HepG2 (cell line): ENCODE measurements around the gene ALDH9A1. TPM values are rescaled to one million over a fixed set of nuclear protein-coding genes. Genes with fewer than 3 reads are reported as not detected.

Experiments
- ARNT2 ChIP-seq: sonication (generic); formaldehyde crosslinking; IDR thresholded peaks from 2 replicates; pipeline ENCODE4 v1.8.0; 2022; ENCODE audit warnings: mild to moderate bottlenecking, low read depth, missing genetic modification reagents, moderate library complexity
- CAMTA2 ChIP-seq: sonication (generic); formaldehyde crosslinking; IDR thresholded peaks from 2 replicates; pipeline ENCODE4 v1.4.0; 2020; ENCODE audit warnings: mild to moderate bottlenecking, missing genetic modification reagents, borderline replicate concordance
- CSRNP1 ChIP-seq: sonication (generic); formaldehyde crosslinking; IDR thresholded peaks from 2 replicates; pipeline ENCODE4 v1.8.1; 2023; ENCODE audit warnings: mild to moderate bottlenecking, missing genetic modification reagents
- HOXD1 ChIP-seq: sonication (generic); formaldehyde crosslinking; IDR thresholded peaks from 2 replicates; pipeline ENCODE4 v1.5.0; 2020; ENCODE audit warnings: missing genetic modification reagents
- JUNB ChIP-seq: sonication (generic); formaldehyde crosslinking; IDR thresholded peaks from 2 replicates; pipeline ENCODE4 v1.8.0; 2022; ENCODE audit warnings: missing genetic modification reagents, mild to moderate bottlenecking, borderline replicate concordance
- KLF6 ChIP-seq: IDR thresholded peaks from 2 replicates; pipeline ENCODE4 v1.8.0; 2016; ENCODE audit warnings: missing biosample characterization, missing genetic modification reagents
- MAX ChIP-seq: IDR thresholded peaks from 2 replicates; pipeline ENCODE4 v1.6.1; 2012; ENCODE audit warnings: inconsistent platforms
- MIER3 ChIP-seq: IDR thresholded peaks from 2 replicates; pipeline ENCODE4 v1.6.1; 2016; ENCODE audit warnings: missing compliant biosample characterization, borderline replicate concordance
- NAIF1 ChIP-seq: sonication (generic); formaldehyde crosslinking; IDR thresholded peaks from 2 replicates; pipeline ENCODE4 v1.5.0; 2020; ENCODE audit warnings: mild to moderate bottlenecking, missing genetic modification reagents, borderline replicate concordance
- NR2F6 ChIP-seq, 2 experiments: IDR thresholded peaks; 2 replicates each; pipeline ENCODE4 v1.6.1; 2016; ENCODE audit warnings: antibody characterized with exemption in 1 of 2, mild to moderate bottlenecking in 1 of 2
- PAWR ChIP-seq: sonication (generic); formaldehyde crosslinking; IDR thresholded peaks from 2 replicates; pipeline ENCODE4 v1.4.0; 2020; ENCODE audit warnings: missing genetic modification reagents, mild to moderate bottlenecking, borderline replicate concordance
- POGZ ChIP-seq: sonication (generic); formaldehyde crosslinking; IDR thresholded peaks from 2 replicates; pipeline ENCODE4 v1.4.0; 2020; ENCODE audit warnings: mild to moderate bottlenecking, missing genetic modification reagents
- SP4 ChIP-seq: sonication (generic); formaldehyde crosslinking; IDR thresholded peaks from 2 replicates; pipeline ENCODE4 v1.8.1; 2023; ENCODE audit warnings: mild to moderate bottlenecking, missing genetic modification reagents
- YEATS4 ChIP-seq: sonication (generic); formaldehyde crosslinking; IDR thresholded peaks from 2 replicates; pipeline ENCODE4 v1.4.0; 2020; ENCODE audit warnings: missing genetic modification reagents, borderline replicate concordance
- ZBTB26 ChIP-seq: IDR thresholded peaks from 2 replicates; pipeline ENCODE4 v1.6.1; 2016; ENCODE audit warnings: missing compliant biosample characterization, missing genetic modification reagents, borderline replicate concordance
- ZFP36L2 ChIP-seq: sonication (generic); formaldehyde crosslinking; IDR thresholded peaks from 2 replicates; pipeline ENCODE4 v1.4.0; 2020; ENCODE audit warnings: missing genetic modification reagents
- ZKSCAN8 ChIP-seq: IDR thresholded peaks from 2 replicates; pipeline ENCODE4 v1.6.1; 2016; ENCODE audit warnings: borderline replicate concordance, missing genetic modification reagents, missing compliant biosample characterization
- ZNF121 ChIP-seq: sonication (generic); formaldehyde crosslinking; IDR thresholded peaks from 2 replicates; pipeline ENCODE4 v1.5.0; 2020; ENCODE audit warnings: mild to moderate bottlenecking, missing genetic modification reagents
- ZNF160 ChIP-seq: sonication (generic); formaldehyde crosslinking; IDR thresholded peaks from 2 replicates; pipeline ENCODE4 v1.8.0; 2022; ENCODE audit warnings: mild to moderate bottlenecking, inconsistent platforms, missing genetic modification reagents
- ZNF232 ChIP-seq: sonication (generic); formaldehyde crosslinking; IDR thresholded peaks from 2 replicates; pipeline ENCODE4 v1.4.0; 2020; ENCODE audit warnings: missing genetic modification reagents, borderline replicate concordance
- ZNF329 ChIP-seq: sonication (generic); formaldehyde crosslinking; IDR thresholded peaks from 2 replicates; pipeline ENCODE4 v1.9.0; 2021; ENCODE audit warnings: low read depth, mild to moderate bottlenecking, missing genetic modification reagents
- ZNF414 ChIP-seq: sonication (generic); formaldehyde crosslinking; IDR thresholded peaks from 2 replicates; pipeline ENCODE4 v1.5.0; 2020; ENCODE audit warnings: missing genetic modification reagents
- ZNF484 ChIP-seq: sonication (generic); formaldehyde crosslinking; IDR thresholded peaks from 2 replicates; pipeline ENCODE4 v1.5.1; 2020; ENCODE audit warnings: mild to moderate bottlenecking, low read depth, missing genetic modification reagents, borderline replicate concordance
- ZNF510 ChIP-seq: sonication (generic); formaldehyde crosslinking; IDR thresholded peaks from 2 replicates; pipeline ENCODE4 v1.4.0; 2020; ENCODE audit warnings: low read depth, mild to moderate bottlenecking, missing genetic modification reagents
- ZNF7 ChIP-seq: IDR thresholded peaks from 2 replicates; pipeline ENCODE4 v1.6.1; 2016; ENCODE audit warnings: missing biosample characterization, missing genetic modification reagents
- ZSCAN30 ChIP-seq: sonication (generic); formaldehyde crosslinking; IDR thresholded peaks from 2 replicates; pipeline ENCODE4 v1.5.0; 2020; ENCODE audit warnings: mild to moderate bottlenecking, missing genetic modification reagents
- polyA plus RNA-seq, 8 experiments: library from polyadenylated mRNA; depleted of rRNA in 3 of 8; stranded (reverse) in 7 of 8; unstranded in 1 of 8; fragments of >200 nt; fragmentation: Illumina TruSeq in 4 of 8; extraction: Trizol in 4 of 8; gene quantifications; 2 replicates each; pipeline versions ENCODE4 v1.2.1 to v1.2.3, GENCODE V29; 2011 to 2016; ENCODE audit warnings: low read depth in 4 of 8, missing spikeins in 1 of 8, mixed read lengths in 1 of 8; ENCODE audit not compliant: insufficient read depth in 1 of 8
- total RNA-seq, 5 experiments: library from RNA; depleted of rRNA; stranded (reverse); fragments of >200 nt; fragmentation: Illumina TruSeq; extraction: Trizol; gene quantifications; 2 replicates each; pipeline ENCODE4 v1.2.3, GENCODE V29; 2016; ENCODE audit warnings: low read depth in 1 of 5

Gene ALDH9A1
- total and polyA plus RNA-seq, 2 of the 13 experiments (the other 11 are each of a cell fraction or from before 2014, with no cell fraction given) = 27.5 to 38.5 TPM

GRCh38 chr1:165697881-165698760 is at the start of gene ALDH9A1 (continued):
- TF ChIP-seq KLF6 (CRISPR knock-in tag) (peak; percentile 78), ZSCAN30 (no peak), ZNF160 (CRISPR knock-in tag) (peak; percentile 76; the same call in 1 of the 2 replicates), ZNF121 (CRISPR knock-in tag) (peak; percentile 49; the same call in 1 of the 2 replicates), ZNF414 (CRISPR knock-in tag) (peak; percentile 26; the same call in 1 of the 2 replicates), ZNF484 (CRISPR knock-in tag) (peak; percentile 74; the same call in 1 of the 2 replicates), ARNT2 (CRISPR knock-in tag) (peak; percentile 88), NR2F6 (IDR thresholded peaks at IDR 0.05) (no peak), NR2F6 (CRISPR knock-in tag; IDR thresholded peaks at IDR 0.05) (no peak), ZNF510 (CRISPR knock-in tag) (no peak), ZNF232 (CRISPR knock-in tag) (peak; percentile 59; the same call in 1 of the 2 replicates), ZNF329 (CRISPR knock-in tag) (peak; percentile 84), POGZ (CRISPR knock-in tag) (peak; percentile 47; the same call in 1 of the 2 replicates), MIER3 (CRISPR knock-in tag) (peak; percentile 67; the same call in 1 of the 2 replicates), HOXD1 (CRISPR knock-in tag) (0 out of 2 replicates have a peak, but pooled peaks have one; percentile 4), YEATS4 (CRISPR knock-in tag) (peak; percentile 78), MAX (peak; percentile 68), ZKSCAN8 (0 out of 2 replicates have a peak, but pooled peaks have one; percentile 15), ZBTB26 (CRISPR knock-in tag) (peak; percentile 17; the same call in 1 of the 2 replicates), ZFP36L2 (CRISPR knock-in tag) (peak; percentile 91), PAWR (no peak), SP4 (CRISPR knock-in tag) (peak; percentile 38; the same call in 1 of the 2 replicates), NAIF1 (no peak), ZNF7 (CRISPR knock-in tag) (peak; percentile 29; the same call in 1 of the 2 replicates), JUNB (0 out of 2 replicates have a peak, but pooled peaks have one; percentile 26), CSRNP1 (CRISPR knock-in tag) (no peak), CAMTA2 (CRISPR knock-in tag) (peak; percentile 66; the same call in 1 of the 2 replicates)
